HepG2 (cell line): ENCODE data around the gene HDGF. TPM values are rescaled to one million over a fixed set of nuclear protein-coding genes. Genes with fewer than 3 reads are reported as not detected.

Source experiments
- BCL3 ChIP-seq: sonication (generic); formaldehyde crosslinking; IDR thresholded peaks from 2 replicates; pipeline ENCODE4 v1.5.1; 2020; ENCODE audit warnings: mild to moderate bottlenecking, missing genetic modification reagents, moderate library complexity
- NFE2 ChIP-seq: sonication (generic); formaldehyde crosslinking; IDR thresholded peaks from 2 replicates; pipeline ENCODE4 v1.4.0; 2020; ENCODE audit warnings: missing genetic modification reagents
- NFKBIZ ChIP-seq: IDR thresholded peaks from 2 replicates; pipeline ENCODE4 v1.6.1; 2018; ENCODE audit warnings: missing genetic modification reagents, missing compliant biosample characterization
- PITX1 ChIP-seq: sonication (generic); formaldehyde crosslinking; IDR thresholded peaks from 2 replicates; pipeline ENCODE4 v1.5.1; 2020; ENCODE audit warnings: mild to moderate bottlenecking, missing genetic modification reagents
- ZNF280D ChIP-seq: sonication (generic); formaldehyde crosslinking; IDR thresholded peaks from 2 replicates; pipeline ENCODE4 v1.5.1; 2020; ENCODE audit warnings: mild to moderate bottlenecking, missing genetic modification reagents
- ZNF512B ChIP-seq: sonication (generic); formaldehyde crosslinking; IDR thresholded peaks from 2 replicates; pipeline ENCODE4 v1.5.1; 2020; ENCODE audit warnings: missing genetic modification reagents, mild to moderate bottlenecking, borderline replicate concordance
- ZNF792 ChIP-seq: IDR thresholded peaks from 2 replicates; pipeline ENCODE4 v1.6.1; 2016
- ZSCAN25 ChIP-seq: sonication (generic); formaldehyde crosslinking; IDR thresholded peaks from 2 replicates; pipeline ENCODE4 v1.8.0; 2022; ENCODE audit warnings: mild to moderate bottlenecking, missing genetic modification reagents
- polyA plus RNA-seq, 8 experiments: library from polyadenylated mRNA; depleted of rRNA in 3 of 8; stranded (reverse) in 7 of 8; unstranded in 1 of 8; fragments of >200 nt; fragmentation: Illumina TruSeq in 4 of 8; extraction: Trizol in 4 of 8; gene quantifications; 2 replicates each; pipeline versions ENCODE4 v1.2.1 to v1.2.3, GENCODE V29; 2011 to 2016; ENCODE audit warnings: low read depth in 4 of 8, missing spikeins in 1 of 8, mixed read lengths in 1 of 8; ENCODE audit not compliant: insufficient read depth in 1 of 8
- total RNA-seq, 5 experiments: library from RNA; depleted of rRNA; stranded (reverse); fragments of >200 nt; fragmentation: Illumina TruSeq; extraction: Trizol; gene quantifications; 2 replicates each; pipeline ENCODE4 v1.2.3, GENCODE V29; 2016; ENCODE audit warnings: low read depth in 1 of 5

The HDGF gene
- total and polyA plus RNA-seq, 2 of the 13 experiments (the other 11 are each of a cell fraction or from before 2014, with no cell fraction given), result 156 to 196 TPM

- TF ChIP-seq ZNF512B (0 out of 2 replicates have a peak, but pooled peaks have one; percentile 29), ZNF280D (CRISPR knock-in tag) (0 out of 2 replicates have a peak, but pooled peaks have one; percentile 19), NFE2 (no peak), ZNF792 (CRISPR knock-in tag) (0 out of 2 replicates have a peak, but pooled peaks have one; percentile 44), BCL3 (CRISPR knock-in tag) (peak; percentile 63), PITX1 (CRISPR knock-in tag) (0 out of 2 replicates have a peak, but pooled peaks have one; percentile 16), ZSCAN25 (0 out of 2 replicates have a peak, but pooled peaks have one; percentile 24), NFKBIZ (CRISPR knock-in tag) (no peak)
Observed at GRCh38 chr1:156727926-156728598, 23.4 kb downstream of the HDGF start, which contains the start of gene METTL25B (continued).
